HepG2 (cell line): ENCODE measurements around the gene USH2A. TPM values are rescaled to one million over a fixed set of nuclear protein-coding genes. Genes with fewer than 3 reads are reported as not detected.

ENCODE experiments used
- ATAC-seq: fragments of 200-7000 bp; cut with Tn5 transposase; 3 replicates; pipeline ENCODE4 v1.9.1; 2020; ENCODE audit warnings: mild to moderate bottlenecking, moderate library complexity
- BruUV-seq: library from RNA; stranded (reverse); fragments of 400-500 nt; replicated peaks from 2 replicates; lab custom pipeline; 2021; lab: Mats Ljungman, UMichigan
- CTCF ChIA-PET: fragments of 300-600 bp; formaldehyde crosslinking; extraction: SDS; loops from one replicate; lab custom pipeline; 2021; ENCODE audit warnings: low total read pairs, inconsistent platforms, low intra/inter-chr PET ratio; lab: Yijun Ruan, JAX
- POLR2A ChIA-PET: fragments of 350-600 bp; sonication (Branson Sonifier 250); formaldehyde crosslinking; loops from one replicate; lab custom pipeline; 2020; ENCODE audit warnings: antibody characterized with exemption, inconsistent platforms; lab: Yijun Ruan, JAX
- DNase-seq: peaks from one replicate; pipeline ENCODE4 v3.0.0-alpha.2; 2015; ENCODE audit warnings: low spot score
- FAIRE-seq: peaks from 3 replicates; lab custom pipeline; 2011; peaks lifted over from hg19 to GRCh38; lab: Jason Lieb, UNC
- H2AFZ ChIP-seq: one replicate; pipeline ENCODE4 v1.6.1; 2011; ENCODE audit warnings: low read length, inconsistent platforms
- H3K27ac ChIP-seq: fragments of 300-600 bp; 3 replicates; pipeline ENCODE4 v1.8.0; 2011; ENCODE audit warnings: mixed run types, mild to moderate bottlenecking, mixed read lengths, low read length, inconsistent platforms; ENCODE audit not compliant: insufficient read depth; ENCODE audit errors: extremely low read length
- H3K27me3 ChIP-seq, 2 experiments: fragments of 200-600 bp in 1 of 2; 2 replicates in 1 of 2; 3 replicates in 1 of 2; pipeline versions ENCODE4 v1.6.0 to v1.8.0; 2011; ENCODE audit warnings: low read length in 2 of 2, mild to moderate bottlenecking in 2 of 2, moderate library complexity in 2 of 2, inconsistent platforms in 1 of 2; ENCODE audit not compliant: insufficient read depth in 2 of 2, control insufficient read depth in 1 of 2
- H3K36me3 ChIP-seq, 2 experiments: fragments of 200-600 bp in 1 of 2; replicated peaks in 1 of 2; 2 replicates in 1 of 2; 3 replicates in 1 of 2; pipeline versions ENCODE4 v1.5.1 to v1.8.0; 2011; ENCODE audit warnings: low read length in 2 of 2, inconsistent platforms in 1 of 2; ENCODE audit not compliant: insufficient read depth in 2 of 2, control insufficient read depth in 1 of 2
- H3K4me1 ChIP-seq: 2 replicates; pipeline ENCODE4 v1.5.1; 2012; ENCODE audit warnings: low read length, inconsistent platforms; ENCODE audit not compliant: insufficient read depth
- H3K4me2 ChIP-seq: 2 replicates; pipeline ENCODE4 v1.6.0; 2011; ENCODE audit warnings: low read depth, low read length, inconsistent platforms
- H3K4me3 ChIP-seq, 3 experiments: fragments of 200-600 bp in 1 of 3; sonication (generic), shearing (Covaris generic) in 1 of 3; replicated peaks in 1 of 3; 2 replicates each; pipeline ENCODE4 v1.5.1; 2011 to 2016; ENCODE audit warnings: low read length in 3 of 3, inconsistent platforms in 2 of 3, low read depth in 2 of 3, mild to moderate bottlenecking in 2 of 3, control low read depth in 1 of 3, mixed read lengths in 1 of 3; ENCODE audit not compliant: insufficient read depth in 1 of 3
- H3K79me2 ChIP-seq: one replicate; pipeline ENCODE4 v1.6.1; 2011; ENCODE audit warnings: low read length, inconsistent platforms; ENCODE audit not compliant: insufficient read depth
- H3K9ac ChIP-seq: 2 replicates; pipeline ENCODE4 v1.6.0; 2011; ENCODE audit warnings: mild to moderate bottlenecking, low read depth, low read length, inconsistent platforms; ENCODE audit not compliant: insufficient read depth
- H3K9me3 ChIP-seq: 2 replicates; pipeline ENCODE4 v1.5.1; 2012; ENCODE audit warnings: mild to moderate bottlenecking, low read length
- H4K20me1 ChIP-seq: 2 replicates; pipeline ENCODE4 v1.6.0; 2011; ENCODE audit warnings: inconsistent platforms, mild to moderate bottlenecking, low read length, moderate library complexity; ENCODE audit not compliant: insufficient read depth
- CENPX ChIP-seq: sonication (generic); formaldehyde crosslinking; IDR thresholded peaks from 2 replicates; pipeline ENCODE4 v1.9.0; 2021; ENCODE audit warnings: mild to moderate bottlenecking, missing genetic modification reagents, moderate library complexity
- ESRRA ChIP-seq: sonication (generic); formaldehyde crosslinking; IDR thresholded peaks from 2 replicates; pipeline ENCODE4 v1.5.1; 2020; ENCODE audit warnings: mild to moderate bottlenecking, low read depth, missing genetic modification reagents
- FOXM1 ChIP-seq: sonication (generic); formaldehyde crosslinking; IDR thresholded peaks from 2 replicates; pipeline ENCODE4 v1.5.0; 2020; ENCODE audit warnings: missing genetic modification reagents
- HNRNPH1 ChIP-seq: fragments of 200-400 bp; formaldehyde crosslinking; optimal IDR thresholded peaks from 2 replicates; pipeline ENCODE3; 2017; ENCODE audit warnings: mild to moderate bottlenecking, low read depth, low read length
- ISX ChIP-seq: sonication (generic); formaldehyde crosslinking; conservative IDR thresholded peaks from 2 replicates; pipeline ENCODE4 v1.5.0; 2020; ENCODE audit warnings: missing genetic modification reagents
- PHF20 ChIP-seq: sonication (generic); formaldehyde crosslinking; IDR thresholded peaks from 2 replicates; pipeline ENCODE4 v1.5.0; 2020; ENCODE audit warnings: mild to moderate bottlenecking, missing genetic modification reagents
- PRMT3 ChIP-seq: sonication (generic); formaldehyde crosslinking; IDR thresholded peaks from 2 replicates; pipeline ENCODE4 v1.8.1; 2022; ENCODE audit warnings: low read depth, mild to moderate bottlenecking, moderate library complexity, missing genetic modification reagents, borderline replicate concordance
- SP1 ChIP-seq, 2 experiments: fragments of 450-650 bp in 1 of 2; sonication (generic) in 1 of 2; formaldehyde crosslinking in 1 of 2; IDR thresholded peaks; 2 replicates each; pipeline versions ENCODE4 v1.4.0 to v1.6.1; 2016 to 2020; ENCODE audit warnings: missing genetic modification reagents in 1 of 2
- SP4 ChIP-seq: sonication (generic); formaldehyde crosslinking; IDR thresholded peaks from 2 replicates; pipeline ENCODE4 v1.8.1; 2023; ENCODE audit warnings: mild to moderate bottlenecking, missing genetic modification reagents
- SP5 ChIP-seq: IDR thresholded peaks from 2 replicates; pipeline ENCODE4 v1.6.1; 2016; ENCODE audit warnings: low read depth, borderline replicate concordance
- TRAFD1 ChIP-seq: sonication (generic); formaldehyde crosslinking; IDR thresholded peaks from 2 replicates; pipeline ENCODE4 v1.5.1; 2020; ENCODE audit warnings: missing genetic modification reagents, mild to moderate bottlenecking, borderline replicate concordance
- TSC22D2 ChIP-seq: sonication (generic); formaldehyde crosslinking; IDR thresholded peaks from 2 replicates; pipeline ENCODE4 v1.5.1; 2020; ENCODE audit warnings: missing genetic modification reagents, mild to moderate bottlenecking, borderline replicate concordance
- ZMAT3 ChIP-seq: sonication (generic); formaldehyde crosslinking; conservative IDR thresholded peaks from 2 replicates; pipeline ENCODE4 v1.7.0; 2021; ENCODE audit warnings: missing genetic modification reagents
- ZNF280D ChIP-seq: sonication (generic); formaldehyde crosslinking; IDR thresholded peaks from 2 replicates; pipeline ENCODE4 v1.5.1; 2020; ENCODE audit warnings: mild to moderate bottlenecking, missing genetic modification reagents
- ZNF577 ChIP-seq: sonication (generic); formaldehyde crosslinking; IDR thresholded peaks from 2 replicates; pipeline ENCODE4 v1.4.0; 2020; ENCODE audit warnings: mild to moderate bottlenecking, low read depth, missing genetic modification reagents, borderline replicate concordance
- ZNF598 ChIP-seq: sonication (generic); formaldehyde crosslinking; IDR thresholded peaks from 2 replicates; pipeline ENCODE4 v1.5.1; 2020; ENCODE audit warnings: mild to moderate bottlenecking, missing genetic modification reagents, borderline replicate concordance
- ZNF672 ChIP-seq: sonication (generic); formaldehyde crosslinking; IDR thresholded peaks from 2 replicates; pipeline ENCODE4 v1.8.1; 2022; ENCODE audit warnings: missing genetic modification reagents
- ZNF883 ChIP-seq: sonication (generic); formaldehyde crosslinking; IDR thresholded peaks from 2 replicates; pipeline ENCODE4 v1.5.1; 2020; ENCODE audit warnings: mild to moderate bottlenecking, missing genetic modification reagents; ENCODE audit errors: not compliant biosample characterization
- ZSCAN12 ChIP-seq: sonication (generic); formaldehyde crosslinking; IDR thresholded peaks from 2 replicates; pipeline ENCODE4 v1.9.0; 2021; ENCODE audit warnings: mild to moderate bottlenecking, missing genetic modification reagents
- ZSCAN30 ChIP-seq: sonication (generic); formaldehyde crosslinking; IDR thresholded peaks from 2 replicates; pipeline ENCODE4 v1.5.0; 2020; ENCODE audit warnings: mild to moderate bottlenecking, missing genetic modification reagents
- in situ Hi-C: cut with HindIII; loops from 2 replicates; pipeline ENCODE4 v1.10.0; 2017; ENCODE audit warnings: low pct_unique_long_range_greater_than_20kb; ENCODE audit not compliant: extremely low pct_ligation_motif_present
- intact Hi-C: fragments of 100-400 bp; cut with micrococcal nuclease; formaldehyde crosslinking; loops from one replicate; pipeline ENCODE4 v1.10.0; 2022; ENCODE audit not compliant: unreplicated experiment
- polyA plus RNA-seq, 8 experiments: library from polyadenylated mRNA; depleted of rRNA in 3 of 8; stranded (reverse) in 7 of 8; unstranded in 1 of 8; fragments of >200 nt; fragmentation: Illumina TruSeq in 4 of 8; extraction: Trizol in 4 of 8; gene quantifications; 2 replicates each; pipeline versions ENCODE4 v1.2.1 to v1.2.3, GENCODE V29; 2011 to 2016; ENCODE audit warnings: low read depth in 4 of 8, missing spikeins in 1 of 8, mixed read lengths in 1 of 8; ENCODE audit not compliant: insufficient read depth in 1 of 8
- total RNA-seq, 5 experiments: library from RNA; depleted of rRNA; stranded (reverse); fragments of >200 nt; fragmentation: Illumina TruSeq; extraction: Trizol; gene quantifications; 2 replicates each; pipeline ENCODE4 v1.2.3, GENCODE V29; 2016; ENCODE audit warnings: low read depth in 1 of 5

The USH2A gene
- total and polyA plus RNA-seq, 2 of the 13 experiments (the other 11 are each of a cell fraction or from before 2014, with no cell fraction given), result 0.02 TPM; not detected in 1

GRCh38 chr1:216119600-216119999 is 303.6 kb downstream of the USH2A start (continued):
- TF ChIP-seq TRAFD1 (CRISPR knock-in tag) (no peak), CENPX (CRISPR knock-in tag) (no peak)

GRCh38 chr1:216114180-216114579 is 309.1 kb downstream of the USH2A start:
- BruUV-seq, result no TSS peak
- ATAC-seq (no peak), DNase-seq (no peak), FAIRE-seq (no peak)
- ChIA-PET CTCF (no interaction called here), POLR2A (no interaction called here)
- H2AFZ ChIP-seq, result no peak overlapping the region
- H3K4me3 ChIP-seq, result no peak overlapping the region
- H3K9ac ChIP-seq, result no peak overlapping the region
- H3K27ac ChIP-seq, result no peak overlapping the region
- in situ Hi-C loops (no loop called here), intact Hi-C loops (no loop called here)
- no peak overlapping the region for H3K4me2 ChIP-seq
- H3K9me3 ChIP-seq, result no peaks in the 10 kb centered on the region
- H3K79me2 ChIP-seq, result no peaks in the 10 kb centered on the region
- no peaks in the 10 kb centered on the region for H3K4me1 ChIP-seq
- H4K20me1 ChIP-seq, result no peaks in the 10 kb centered on the region
- no peaks in the 10 kb centered on the region for H3K27me3 ChIP-seq
- TF ChIP-seq ZSCAN12 (CRISPR knock-in tag), result no peak
- no peak for TF ChIP-seq ESRRA (CRISPR knock-in tag)
- no peak for TF ChIP-seq ZNF672 (CRISPR knock-in tag)
- TF ChIP-seq PHF20, result no peak
- TF ChIP-seq FOXM1 (CRISPR knock-in tag), result no peak
- no peak for TF ChIP-seq SP1 (IDR thresholded peaks at IDR 0.05)
- TF ChIP-seq SP1 (CRISPR knock-in tag; IDR thresholded peaks at IDR 0.05), result no peak
- no peak for TF ChIP-seq PRMT3 (CRISPR knock-in tag)
- TF ChIP-seq ZMAT3 (CRISPR knock-in tag), result no peak
- no peak for TF ChIP-seq ZNF598
- TF ChIP-seq TSC22D2, result no peak
- TF ChIP-seq ZNF577 (CRISPR knock-in tag), result no peak
- no peak for TF ChIP-seq SP4 (CRISPR knock-in tag)
- no peak for TF ChIP-seq ZNF883 (CRISPR knock-in tag)
- TF ChIP-seq ISX (CRISPR knock-in tag), result no peak
- TF ChIP-seq ZSCAN30 (CRISPR knock-in tag), result no peak
- TF ChIP-seq HNRNPH1, result no peak
- TF ChIP-seq ZNF280D (CRISPR knock-in tag), result no peak
- no peak for TF ChIP-seq SP5 (CRISPR knock-in tag)
- no peaks in the 10 kb centered on the region for H3K36me3 ChIP-seq
